GM10266 (cell line): ENCODE data around the gene MGAT4A.
A peak's percentile ranks its signal among the peaks of the same experiment; 100 is the strongest.
"Not testable (repeated sequence)": the region's sequence is repeated elsewhere in the genome, so short reads cannot be mapped to it uniquely, and the experiment has no call there.

Source experiments
- DNase-seq: peaks from one replicate; pipeline ENCODE4 v3.0.0; 2012; ENCODE audit errors: extremely low spot score
- CTCF ChIP-seq: IDR thresholded peaks from 2 replicates; pipeline ENCODE4 v1.5.1; 2012; ENCODE audit warnings: mild to moderate bottlenecking, low read depth; ENCODE audit not compliant: control insufficient read depth, insufficient read depth; ENCODE audit errors: missing control alignments

Gene MGAT4A

GRCh38 chr2:98759827-98760625 lies 29.1 kb upstream of the MGAT4A start:
- no peak for TF ChIP-seq CTCF
- DNase-seq: no peak

- DNase-seq: no peak
These were observed 28.4 kb upstream of the MGAT4A start for GRCh38 chr2:98759338-98759737.

GRCh38 chr2:98757904-98758421 lies 27.0 kb upstream of the MGAT4A start:
- peak; percentile 60 for DNase-seq
- no peak for TF ChIP-seq CTCF

More at GRCh38 chr2:98759338-98759737, 28.4 kb upstream of the MGAT4A start:
- TF ChIP-seq CTCF: no peak

GRCh38 chr2:98753801-98754200 lies 22.9 kb upstream of the MGAT4A start:
- DNase-seq: no peak
- TF ChIP-seq CTCF: no peak

DNA sequence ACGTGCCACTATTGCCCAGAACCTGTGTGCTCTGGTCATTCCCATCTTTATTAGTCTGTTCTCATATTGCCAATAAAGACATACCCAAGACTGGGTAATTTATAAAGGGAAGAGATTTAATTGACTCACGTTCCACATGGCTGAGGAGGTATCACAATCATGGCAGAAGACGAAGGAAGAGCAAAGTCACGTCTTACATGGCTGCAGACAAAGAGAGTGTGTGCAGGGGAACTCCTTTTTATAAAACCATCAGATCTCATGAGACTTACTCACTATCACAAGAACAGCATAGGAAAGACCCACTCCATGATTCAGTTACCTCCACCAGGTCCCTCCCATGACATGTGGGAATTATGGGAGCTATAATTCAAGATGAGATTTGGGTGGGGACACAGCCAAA lies 21.8 kb upstream of the MGAT4A start:
- DNase-seq: not testable (repeated sequence)

DNA sequence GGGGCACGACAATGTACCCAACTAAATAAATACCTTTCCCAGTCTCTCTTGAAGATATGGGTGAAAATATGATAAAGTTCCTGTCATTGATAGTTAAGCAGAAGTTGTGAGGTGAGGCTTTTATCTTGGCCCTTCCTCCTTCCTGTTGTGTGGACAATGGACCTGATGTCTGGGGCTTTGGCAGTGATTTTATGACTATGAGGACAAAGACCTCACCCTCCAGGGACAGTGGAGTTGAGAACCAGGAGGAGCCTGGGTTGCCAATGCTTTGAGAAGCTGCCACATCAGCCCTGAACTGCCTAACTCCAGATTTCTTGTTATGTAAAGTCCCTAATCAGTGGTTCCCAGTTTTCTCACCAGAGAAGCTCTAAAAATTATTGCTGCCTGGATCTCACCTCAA lies 20.8 kb upstream of the MGAT4A start:
- TF ChIP-seq CTCF: no peak
- no peak for DNase-seq

- no peak for TF ChIP-seq CTCF
These were observed 19.8 kb upstream of the MGAT4A start for GRCh38 chr2:98750593-98751282.

More at GRCh38 chr2:98750593-98751282, 19.8 kb upstream of the MGAT4A start:
- no peak for DNase-seq
